Adrenal gland (tissue), 5 donors: ENCODE results near the gene DCDC2C.

ENCODE experiments used
- CTCF ChIP-seq, 6 experiments: fragments of 450-650 bp in 4 of 6; fragments of 200-600 bp in 2 of 6; sonication (generic) in 1 of 6; IDR thresholded peaks; 1 replicate in 5 of 6; 2 replicates in 1 of 6; pipeline versions ENCODE4 v1.5.1 to v1.8.0; 2016 to 2021; ENCODE audit warnings: antibody characterized with exemption in 6 of 6, mild to moderate bottlenecking in 2 of 6, moderate library complexity in 1 of 6
- POLR2A ChIP-seq, 2 donors: fragments of 450-650 bp; IDR thresholded peaks; one replicate each; pipeline ENCODE4 v1.6.1; 2017; ENCODE audit warnings: antibody characterized with exemption in 2 of 2, mild to moderate bottlenecking in 2 of 2, moderate library complexity in 1 of 2
- donor health status: DM: no; HTN: no; CAD: no.

GRCh38 chr2:3664118-3664517 lies 39.3 kb upstream of the DCDC2C start:
- TF ChIP-seq CTCF (IDR thresholded peaks at IDR 0.05): no peak
- TF ChIP-seq POLR2A (IDR thresholded peaks at IDR 0.05): no peak
